Uterus (tissue), 2 donors: Measurements from ENCODE around the gene ZC3HAV1.

Source experiments
- CTCF ChIP-seq, 4 experiments: fragments of 200-600 bp in 2 of 4; fragments of 450-650 bp in 2 of 4; sonication (generic) in 2 of 4; IDR thresholded peaks; one replicate each; pipeline ENCODE4 v1.5.1; 2016 to 2019; ENCODE audit warnings: antibody characterized with exemption in 4 of 4, mild to moderate bottlenecking in 2 of 4, moderate library complexity in 1 of 4
- POLR2A ChIP-seq, 2 donors: fragments of 450-650 bp; IDR thresholded peaks; one replicate each; pipeline ENCODE4 v1.6.1; 2016; ENCODE audit warnings: antibody characterized with exemption in 2 of 2, mild to moderate bottlenecking in 1 of 2, moderate library complexity in 1 of 2

DNA sequence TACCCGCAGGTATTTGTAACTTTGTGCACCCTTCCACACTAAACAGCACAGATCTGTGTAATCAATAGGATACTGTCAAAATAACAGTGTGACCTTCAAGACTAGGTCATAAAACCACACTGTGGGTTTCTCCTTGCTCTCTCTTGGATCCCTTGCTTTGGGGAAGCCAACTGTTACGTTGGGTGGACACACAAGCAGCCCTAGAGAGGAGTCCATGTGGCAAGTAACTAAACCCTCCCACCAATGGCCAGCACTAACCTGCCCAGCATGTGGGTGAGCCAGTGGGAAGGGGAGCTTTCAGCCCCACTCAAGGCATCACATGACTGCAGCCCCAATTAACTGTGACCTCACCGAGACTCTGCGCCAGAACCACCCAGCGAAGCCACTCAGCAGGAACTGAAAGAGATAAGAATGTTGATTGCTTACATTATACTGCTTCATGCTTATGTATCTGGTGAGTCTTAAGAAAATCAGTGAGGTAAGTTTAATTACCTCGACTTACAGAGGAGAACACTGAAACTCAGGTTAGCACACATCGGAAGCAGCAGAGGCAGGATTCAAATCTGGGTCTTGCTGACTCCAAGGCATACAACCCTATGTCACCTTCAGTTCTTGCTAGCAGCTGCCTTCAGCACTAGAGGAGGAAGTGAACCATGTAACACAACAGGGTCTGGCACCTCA is 9.4 kb upstream of the ZC3HAV1 start:
- TF ChIP-seq CTCF (IDR thresholded peaks at IDR 0.05) = no peak
- no peak for TF ChIP-seq POLR2A (IDR thresholded peaks at IDR 0.05)
